Stomach (tissue), 9 donors: Measurements from ENCODE around the gene PEAK3. TPM values are rescaled to one million over a fixed set of nuclear protein-coding genes. Genes with fewer than 3 reads are reported as not detected.
A peak's percentile ranks its signal among the peaks of the same experiment; 100 is the strongest.

Source experiments
- DNase-seq, 2 donors: peaks; one replicate each; pipeline versions ENCODE4 v3.0.0 to v3.0.0-alpha.2; 2013 to 2019
- H3K27ac ChIP-seq, 5 donors: fragments of 200-600 bp in 4 of 5; sonication (generic) in 4 of 5; one replicate each; pipeline ENCODE4 v1.5.1; 2013 to 2019; ENCODE audit warnings: mild to moderate bottlenecking in 1 of 5, moderate library complexity in 1 of 5
- H3K27me3 ChIP-seq, 3 donors: fragments of 200-600 bp; sonication (generic); one replicate each; pipeline ENCODE4 v1.5.1; 2017 to 2019; ENCODE audit warnings: mixed run types in 1 of 3
- H3K36me3 ChIP-seq, 4 donors: fragments of 200-600 bp; sonication (generic); 1 replicate in 3 of 4; 2 replicates in 1 of 4; pipeline ENCODE4 v1.5.1; 2016 to 2019
- H3K4me1 ChIP-seq, 4 donors: fragments of 200-600 bp; sonication (generic); one replicate each; pipeline ENCODE4 v1.5.1; 2016 to 2019
- H3K4me3 ChIP-seq, 4 donors: fragments of 200-600 bp; sonication (generic) in 3 of 4; one replicate each; pipeline ENCODE4 v1.5.1; 2016 to 2019; ENCODE audit warnings: mild to moderate bottlenecking in 1 of 4
- H3K9me3 ChIP-seq, 4 donors: fragments of 200-600 bp; sonication (generic); one replicate each; pipeline ENCODE4 v1.5.1; 2016 to 2019
- CTCF ChIP-seq, 7 experiments: fragments of 450-650 bp in 4 of 7; fragments of 200-600 bp in 3 of 7; sonication (generic) in 3 of 7; IDR thresholded peaks; one replicate each; pipeline ENCODE4 v1.5.1; 2016 to 2019; ENCODE audit warnings: antibody characterized with exemption in 7 of 7, control low read depth in 2 of 7, mild to moderate bottlenecking in 1 of 7
- EP300 ChIP-seq: sonication (generic); formaldehyde crosslinking; IDR thresholded peaks from one replicate; pipeline ENCODE4 v1.6.1; 2017; ENCODE audit warnings: antibody characterized with exemption
- POLR2A ChIP-seq, 4 donors: fragments of 450-650 bp; IDR thresholded peaks; one replicate each; pipeline ENCODE4 v1.6.1; 2016; ENCODE audit warnings: antibody characterized with exemption in 4 of 4, control low read depth in 2 of 4, mild to moderate bottlenecking in 1 of 4, moderate library complexity in 1 of 4
- POLR2AphosphoS5 ChIP-seq, 3 donors: sonication (generic); formaldehyde crosslinking; IDR thresholded peaks; one replicate each; pipeline ENCODE4 v1.6.1; 2016; ENCODE audit warnings: antibody characterized with exemption in 3 of 3
- WGBS, 5 donors: extraction: QIAGEN DNeasy Blood & Tissue Kit in 3 of 5; methylation state at CpG; one replicate each; pipeline versions ENCODE4 v1.1.5 to v1.1.7; 2013 to 2018; 5-methylcytosine and 5-hydroxymethylcytosine counted together
- intact Hi-C: fragments of 100-400 bp; cut with DNase I; formaldehyde crosslinking; loops from one replicate; pipeline ENCODE4 v1.15.1; 2023; ENCODE audit warnings: low total_unique reads
- polyA plus RNA-seq, 3 donors: library from polyadenylated mRNA; stranded (reverse); fragments of 200-250 nt; gene quantifications; one replicate each; pipeline ENCODE4 v1.2.3, GENCODE V29; 2013
- total RNA-seq, 5 donors: library from RNA; depleted of rRNA; stranded (reverse); fragments of >200 nt; gene quantifications; one replicate each; pipeline versions ENCODE4 v1.1.0 to v1.2.3, GENCODE V29; 2014 to 2016
- donor health status: healthy with polysubstance abuse.
- donor health status: Bipolar disorder and iron deficiency.
- donor health status: healthy.

The PEAK3 gene
- total and polyA plus RNA-seq, 8 donors = 0.15 to 1.4 (median 0.59) TPM; not detected in 4

- H3K9me3 ChIP-seq = no peaks in the 10 kb centered on the region
- intact Hi-C loops = loop anchor here (5.0 to 10.0 kb wide), 4 partner anchors 39 to 91 kb away; partner anchors contain the start of genes LSM7 and SPPL2B
- H3K4me3 ChIP-seq = peak overlapping the region in 1 of 4 donors; percentile 88
- TF ChIP-seq POLR2A (IDR thresholded peaks at IDR 0.05) (no peak), CTCF (IDR thresholded peaks at IDR 0.05) (no peak), EP300 (no peak), POLR2AphosphoS5 (IDR thresholded peaks at IDR 0.05) (no peak)
- H3K4me1 ChIP-seq = peaks cover 33 to 74% (median 60%) of the 10 kb centered on the region in 4 donors
- H3K36me3 ChIP-seq = peaks cover 22 to 58% (median 55%) of the 10 kb centered on the region in 4 donors
- no peaks in the 10 kb centered on the region for H3K27me3 ChIP-seq
- DNase-seq = no peak
- 73 to 86% (median 80%) methylated on average over 21 to 25 of the region's 25 CpGs for WGBS, 5 donors
- peak overlapping the region in 4 of 5 donors; percentile 7 to 99 (median 98) for H3K27ac ChIP-seq
Observed at GRCh38 chr19:2233601-2234280, 48.2 kb downstream of the PEAK3 start.

GRCh38 chr19:2232286-2233151 is 49.5 kb downstream of the PEAK3 start:
- Histone ChIP-seq H3K27ac (peak overlapping the region in 3 of 5 donors; percentile 7 to 96 (median 18)), H3K36me3 (peaks cover 30 to 70% (median 67%) of the 10 kb centered on the region in 4 donors), H3K9me3 (no peaks in the 10 kb centered on the region), H3K27me3 (no peaks in the 10 kb centered on the region), H3K4me1 (peaks cover 21 to 66% (median 48%) of the 10 kb centered on the region in 4 donors), H3K4me3 (no peak overlapping the region)
- WGBS, 5 donors = 71 to 77% (median 75%) methylated on average over 20 to 30 of the region's 30 CpGs
- TF ChIP-seq EP300 = no peak
- no peak for TF ChIP-seq CTCF (IDR thresholded peaks at IDR 0.05)
- no peak for TF ChIP-seq POLR2A (IDR thresholded peaks at IDR 0.05)
- TF ChIP-seq POLR2AphosphoS5 (IDR thresholded peaks at IDR 0.05) = no peak
- intact Hi-C loops = loop anchor here (5.0 to 10.0 kb wide), 4 partner anchors 40 to 92 kb away; partner anchors contain the start of genes LSM7 and SPPL2B
- DNase-seq = no peak

DNA sequence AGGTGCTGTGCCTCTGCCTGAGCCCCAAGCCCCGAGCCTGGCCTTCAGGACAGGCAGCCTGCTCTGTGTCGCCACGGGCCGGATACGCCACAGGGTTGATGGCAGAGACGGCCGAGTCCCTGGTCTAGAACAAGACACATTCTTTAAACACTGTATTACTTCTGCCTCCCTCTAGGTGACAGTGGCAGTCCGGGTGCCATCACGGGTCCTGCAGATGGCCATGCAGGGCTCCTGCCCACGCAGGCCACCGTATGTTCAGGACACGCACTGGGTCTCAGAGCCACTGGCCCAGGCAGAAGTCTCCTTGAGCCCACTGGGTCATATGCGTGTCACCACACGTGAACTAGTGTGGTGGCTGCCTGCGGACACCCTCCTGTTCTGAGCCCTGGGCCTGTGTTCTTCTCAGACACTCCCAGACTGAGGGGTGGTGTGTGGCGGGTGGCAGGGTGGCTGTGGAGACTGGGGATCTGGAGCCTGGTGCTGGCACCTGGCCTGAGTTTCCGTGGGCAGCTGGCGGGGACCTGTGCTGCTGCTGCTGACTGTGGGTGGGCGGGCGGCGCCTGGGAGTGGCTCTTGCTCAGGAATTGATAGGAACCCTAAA is 50.3 kb downstream of the PEAK3 start:
- peak in 1 of 3 donors; percentile 34 for TF ChIP-seq POLR2AphosphoS5 (IDR thresholded peaks at IDR 0.05)
- no peak for TF ChIP-seq EP300
- no peak for TF ChIP-seq CTCF (IDR thresholded peaks at IDR 0.05)
- Histone ChIP-seq H3K36me3 (peaks cover 38 to 78% (median 75%) of the 10 kb centered on the region in 4 donors), H3K27ac (peak overlapping the region in 2 of 5 donors; percentile 18 to 38), H3K9me3 (no peaks in the 10 kb centered on the region), H3K4me3 (no peak overlapping the region), H3K4me1 (peaks cover 17 to 60% (median 41%) of the 10 kb centered on the region in 4 donors), H3K27me3 (no peaks in the 10 kb centered on the region)
- intact Hi-C loops = loop anchor here (5.0 to 10.0 kb wide), 4 partner anchors 41 to 93 kb away; partner anchors contain the start of genes LSM7 and SPPL2B
- 63 to 85% (median 73%) methylated on average over 10 to 21 of the region's 21 CpGs for WGBS, 5 donors
- DNase-seq = no peak
